ENCODE measurements around the gene NSMF. TPM values are rescaled to one million over a fixed set of nuclear protein-coding genes. Genes with fewer than 3 reads are reported as not detected.

NSMF gene
- total RNA-seq, 1 experiment from 2014 or later, result 36.4 TPM

DNA sequence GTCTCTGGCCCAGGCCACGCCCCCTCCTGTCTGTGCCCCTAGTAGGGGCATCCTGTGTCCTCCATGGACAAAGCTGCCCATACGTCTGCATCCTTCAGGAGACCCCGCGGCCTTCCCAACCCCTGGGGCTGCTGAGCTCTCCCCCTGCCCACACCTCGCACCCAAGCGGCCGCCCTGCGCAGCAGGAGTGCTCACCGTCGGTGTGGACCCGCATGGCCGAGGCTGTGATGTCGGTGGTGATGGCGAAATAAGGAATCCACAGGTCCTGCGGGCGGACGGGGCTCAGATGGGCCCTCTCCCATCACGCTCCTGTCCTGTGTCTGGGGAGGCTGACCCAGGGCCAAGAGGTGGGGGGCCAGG lies 4.8 kb upstream of the NSMF start:
- no peak for DNase-seq
- Histone ChIP-seq H3K4me2 (ENCODE audit: low read depth, low read length, poor library complexity, severe bottlenecking) (no peak overlapping the region), H3K27ac (ENCODE audit: low read length) (no peak overlapping the region), H3K4me1 (ENCODE audit: low read length) (peaks cover 11% of the 10 kb centered on the region), H3K27me3 (ENCODE audit: low read length) (no peaks in the 10 kb centered on the region), H2AFZ (ENCODE audit: low read length) (no peak overlapping the region), H3K9me2 (replicated peaks; ENCODE audit: insufficient read depth, low read length) (no peaks in the 10 kb centered on the region), H3K9me3 (ENCODE audit: low read length) (no peaks in the 10 kb centered on the region), H3K4me3 (ENCODE audit: low read length) (no peak overlapping the region), H4K20me1 (ENCODE audit: insufficient read depth, low read depth, low read length) (no peaks in the 10 kb centered on the region), H3K79me2 (ENCODE audit: low read length) (no peaks in the 10 kb centered on the region), H3K36me3 (ENCODE audit: insufficient read depth, low read length) (no peaks in the 10 kb centered on the region), H3K9ac (ENCODE audit: low read length) (no peak overlapping the region)

DNA sequence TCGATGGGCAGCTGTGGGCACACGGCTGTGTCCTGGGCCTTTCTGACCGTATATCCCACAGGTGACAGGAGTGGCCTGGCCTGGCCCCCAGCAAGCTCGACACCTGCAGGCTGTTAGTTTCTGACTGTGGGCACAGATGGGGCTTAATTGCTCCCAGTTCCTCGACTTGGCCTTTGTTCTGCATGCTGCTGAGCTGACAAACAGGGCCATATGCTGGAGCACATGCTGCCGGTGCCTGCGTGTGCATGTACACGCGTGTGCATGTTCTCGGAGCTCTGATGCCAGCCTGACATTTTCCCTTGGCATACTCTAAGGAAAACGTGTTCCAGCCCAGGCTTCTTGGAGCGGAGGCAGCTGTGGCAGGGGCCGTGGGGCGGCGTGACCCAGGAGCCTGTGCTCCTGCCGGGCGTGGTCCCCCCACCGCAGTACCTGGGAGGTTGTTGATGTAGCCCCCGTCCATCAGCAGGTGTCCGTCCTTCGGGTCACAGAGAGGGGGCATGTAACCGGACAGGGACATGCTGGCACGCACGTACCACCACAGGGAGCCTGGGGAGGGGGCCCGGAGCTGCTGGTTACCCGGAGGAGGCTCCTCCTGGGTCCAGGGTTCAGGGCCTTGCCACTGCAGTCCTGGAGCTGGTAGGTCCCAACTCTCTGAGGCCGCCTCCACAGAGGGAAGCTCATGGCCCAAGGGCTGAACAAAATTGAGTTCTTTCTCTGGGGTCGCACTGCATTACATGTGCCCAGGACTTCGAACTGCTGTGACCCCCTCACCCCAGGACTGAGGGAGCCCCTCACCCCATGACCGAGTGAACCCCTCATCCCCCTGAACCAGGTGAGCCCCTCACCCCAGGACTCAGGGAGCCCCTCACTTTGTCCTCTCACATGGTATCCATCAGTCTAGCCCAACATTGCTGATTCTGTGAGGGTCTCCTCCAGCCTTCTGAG lies 4.1 kb upstream of the NSMF start:
- H3K36me3 ChIP-seq (ENCODE audit: insufficient read depth, low read length), result no peaks in the 10 kb centered on the region
- H2AFZ ChIP-seq (ENCODE audit: low read length), result no peak overlapping the region
- peaks cover 6% of the 10 kb centered on the region for H3K79me2 ChIP-seq (ENCODE audit: low read length)
- H3K9ac ChIP-seq (ENCODE audit: low read length), result no peak overlapping the region
- no peaks in the 10 kb centered on the region for H3K9me3 ChIP-seq (ENCODE audit: low read length)
- H3K27ac ChIP-seq (ENCODE audit: low read length), result no peak overlapping the region
- no peak overlapping the region for H3K4me2 ChIP-seq (ENCODE audit: low read depth, low read length, poor library complexity, severe bottlenecking)
- peaks cover 14% of the 10 kb centered on the region for H3K4me1 ChIP-seq (ENCODE audit: low read length)
- no peaks in the 10 kb centered on the region for H3K9me2 ChIP-seq (replicated peaks; ENCODE audit: insufficient read depth, low read length)
- H3K4me3 ChIP-seq (ENCODE audit: low read length), result no peak overlapping the region
- peaks cover 4% of the 10 kb centered on the region; the same call in 1 of the 2 replicates for H4K20me1 ChIP-seq (ENCODE audit: insufficient read depth, low read depth, low read length)
- no peak for DNase-seq
- H3K27me3 ChIP-seq (ENCODE audit: low read length), result no peaks in the 10 kb centered on the region

DNA sequence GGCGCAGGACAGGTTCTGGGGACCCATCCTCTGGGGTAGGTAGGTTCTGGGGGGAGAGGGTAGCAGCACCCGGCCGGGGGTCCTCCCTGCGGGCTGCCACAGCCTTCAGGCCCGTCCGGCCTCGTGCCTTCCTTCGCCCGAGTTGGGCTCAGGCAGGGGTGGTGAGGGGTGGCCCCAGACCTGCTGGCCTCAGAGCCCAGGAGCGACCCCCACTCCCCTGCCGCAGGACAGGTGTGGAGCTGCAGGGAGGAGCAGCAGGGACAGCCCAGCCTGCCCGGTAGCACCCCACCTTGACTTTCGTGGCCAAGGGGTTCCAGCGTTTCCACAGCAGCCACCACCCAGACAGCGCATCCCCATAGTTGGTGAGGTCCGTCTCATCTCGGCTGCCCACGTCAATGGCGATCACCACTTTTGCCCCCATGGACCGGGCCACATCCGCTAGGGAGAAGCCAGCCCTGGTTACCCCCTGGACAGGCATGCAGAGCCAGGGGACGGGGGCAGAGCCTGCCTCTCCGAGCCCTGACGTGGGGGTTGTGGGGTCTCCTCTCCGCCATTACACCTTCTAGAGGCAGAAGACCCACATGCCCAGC lies 3.4 kb upstream of the NSMF start:
- H3K9ac ChIP-seq (ENCODE audit: low read length), result no peak overlapping the region
- H3K27ac ChIP-seq (ENCODE audit: low read length), result no peak overlapping the region
- peaks cover 14% of the 10 kb centered on the region for H3K79me2 ChIP-seq (ENCODE audit: low read length)
- H2AFZ ChIP-seq (ENCODE audit: low read length), result no peak overlapping the region
- peaks cover 11% of the 10 kb centered on the region; the same call in 1 of the 2 replicates for H4K20me1 ChIP-seq (ENCODE audit: insufficient read depth, low read depth, low read length)
- no peaks in the 10 kb centered on the region for H3K27me3 ChIP-seq (ENCODE audit: low read length)
- H3K4me3 ChIP-seq (ENCODE audit: low read length), result no peak overlapping the region
- H3K4me2 ChIP-seq (ENCODE audit: low read depth, low read length, poor library complexity, severe bottlenecking), result no peak overlapping the region
- H3K4me1 ChIP-seq (ENCODE audit: low read length), result peaks cover 22% of the 10 kb centered on the region
- no peaks in the 10 kb centered on the region for H3K36me3 ChIP-seq (ENCODE audit: insufficient read depth, low read length)
- no peaks in the 10 kb centered on the region for H3K9me3 ChIP-seq (ENCODE audit: low read length)
- DNase-seq, result no peak
- no peaks in the 10 kb centered on the region for H3K9me2 ChIP-seq (replicated peaks; ENCODE audit: insufficient read depth, low read length)

DNA sequence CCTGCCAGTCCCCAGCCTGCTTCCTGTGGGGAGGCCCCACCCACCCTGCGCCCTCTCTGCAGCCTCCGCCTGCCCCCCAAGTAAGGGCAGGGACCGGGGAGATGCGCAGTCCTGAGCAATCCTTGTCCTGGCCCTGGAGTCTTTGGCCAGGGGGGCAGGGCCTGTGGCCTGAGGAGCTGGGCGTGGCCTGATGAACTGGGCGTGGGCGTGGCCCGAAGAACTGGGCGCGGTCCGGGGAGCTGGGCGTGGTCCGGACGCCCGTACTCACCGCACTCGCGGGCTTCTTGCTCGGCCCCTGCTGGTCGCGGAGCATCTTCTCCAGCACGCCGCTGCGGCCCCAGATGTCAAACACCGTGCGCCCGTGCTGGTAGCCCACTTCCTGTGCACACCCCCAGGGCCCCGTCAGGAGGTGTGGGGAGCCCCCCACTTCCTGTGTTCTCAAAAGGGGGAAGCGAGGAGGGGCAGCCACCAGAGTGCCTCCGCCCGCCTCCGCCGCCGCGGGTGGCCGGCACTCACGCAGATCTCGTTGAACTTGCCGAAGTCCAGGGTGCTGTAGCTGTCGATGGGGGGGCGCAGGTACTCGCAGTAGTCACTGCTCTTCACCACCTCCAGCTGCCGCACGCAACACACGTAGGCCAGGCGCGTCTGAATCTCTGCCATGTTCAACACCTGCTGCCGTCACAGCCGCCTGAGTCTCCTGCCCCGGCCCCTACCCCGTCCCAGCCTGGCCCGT lies 2.7 kb upstream of the NSMF start:
- Histone ChIP-seq H3K27ac (ENCODE audit: low read length) (no peak overlapping the region), H4K20me1 (ENCODE audit: insufficient read depth, low read depth, low read length) (peaks cover 12% of the 10 kb centered on the region; the same call in 1 of the 2 replicates), H3K4me2 (ENCODE audit: low read depth, low read length, poor library complexity, severe bottlenecking) (no peak overlapping the region), H3K9me2 (replicated peaks; ENCODE audit: insufficient read depth, low read length) (no peaks in the 10 kb centered on the region), H3K27me3 (ENCODE audit: low read length) (no peaks in the 10 kb centered on the region), H3K9ac (ENCODE audit: low read length) (no peak overlapping the region), H3K4me3 (ENCODE audit: low read length) (no peak overlapping the region), H3K9me3 (ENCODE audit: low read length) (no peaks in the 10 kb centered on the region), H3K36me3 (ENCODE audit: insufficient read depth, low read length) (no peaks in the 10 kb centered on the region), H3K4me1 (ENCODE audit: low read length) (peaks cover 29% of the 10 kb centered on the region), H3K79me2 (ENCODE audit: low read length) (peaks cover 16% of the 10 kb centered on the region), H2AFZ (ENCODE audit: low read length) (no peak overlapping the region)
- DNase-seq, result peak; percentile 61

DNA sequence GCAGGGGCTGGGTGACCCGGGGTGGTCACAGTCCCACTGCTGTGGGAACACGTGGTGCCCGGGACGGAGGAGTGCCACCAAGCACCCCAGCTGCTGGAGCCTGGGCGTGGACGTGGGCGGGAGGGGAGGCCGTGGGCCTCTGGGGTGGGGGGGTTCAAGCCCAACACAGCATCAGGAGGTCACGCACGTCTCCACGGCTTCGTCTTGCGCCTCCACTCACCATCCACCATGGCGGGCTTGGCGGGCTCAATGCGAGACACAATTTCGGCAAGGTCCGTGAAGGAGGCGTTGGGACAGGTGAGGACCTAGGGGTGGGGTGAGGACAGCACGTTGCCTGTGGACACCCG lies 2.2 kb upstream of the NSMF start:
- peaks cover 12% of the 10 kb centered on the region; the same call in 1 of the 2 replicates for H4K20me1 ChIP-seq (ENCODE audit: insufficient read depth, low read depth, low read length)
- no peak overlapping the region for H3K4me2 ChIP-seq (ENCODE audit: low read depth, low read length, poor library complexity, severe bottlenecking)
- H3K4me3 ChIP-seq (ENCODE audit: low read length), result no peak overlapping the region
- H3K9me2 ChIP-seq (replicated peaks; ENCODE audit: insufficient read depth, low read length), result no peaks in the 10 kb centered on the region
- no peak overlapping the region for H3K9ac ChIP-seq (ENCODE audit: low read length)
- peaks cover 16% of the 10 kb centered on the region for H3K79me2 ChIP-seq (ENCODE audit: low read length)
- no peaks in the 10 kb centered on the region for H3K27me3 ChIP-seq (ENCODE audit: low read length)
- no peaks in the 10 kb centered on the region for H3K9me3 ChIP-seq (ENCODE audit: low read length)
- no peak overlapping the region for H3K27ac ChIP-seq (ENCODE audit: low read length)
- no peak for DNase-seq
- H3K4me1 ChIP-seq (ENCODE audit: low read length), result peaks cover 34% of the 10 kb centered on the region
- no peaks in the 10 kb centered on the region for H3K36me3 ChIP-seq (ENCODE audit: insufficient read depth, low read length)
- no peak overlapping the region for H2AFZ ChIP-seq (ENCODE audit: low read length)

DNA sequence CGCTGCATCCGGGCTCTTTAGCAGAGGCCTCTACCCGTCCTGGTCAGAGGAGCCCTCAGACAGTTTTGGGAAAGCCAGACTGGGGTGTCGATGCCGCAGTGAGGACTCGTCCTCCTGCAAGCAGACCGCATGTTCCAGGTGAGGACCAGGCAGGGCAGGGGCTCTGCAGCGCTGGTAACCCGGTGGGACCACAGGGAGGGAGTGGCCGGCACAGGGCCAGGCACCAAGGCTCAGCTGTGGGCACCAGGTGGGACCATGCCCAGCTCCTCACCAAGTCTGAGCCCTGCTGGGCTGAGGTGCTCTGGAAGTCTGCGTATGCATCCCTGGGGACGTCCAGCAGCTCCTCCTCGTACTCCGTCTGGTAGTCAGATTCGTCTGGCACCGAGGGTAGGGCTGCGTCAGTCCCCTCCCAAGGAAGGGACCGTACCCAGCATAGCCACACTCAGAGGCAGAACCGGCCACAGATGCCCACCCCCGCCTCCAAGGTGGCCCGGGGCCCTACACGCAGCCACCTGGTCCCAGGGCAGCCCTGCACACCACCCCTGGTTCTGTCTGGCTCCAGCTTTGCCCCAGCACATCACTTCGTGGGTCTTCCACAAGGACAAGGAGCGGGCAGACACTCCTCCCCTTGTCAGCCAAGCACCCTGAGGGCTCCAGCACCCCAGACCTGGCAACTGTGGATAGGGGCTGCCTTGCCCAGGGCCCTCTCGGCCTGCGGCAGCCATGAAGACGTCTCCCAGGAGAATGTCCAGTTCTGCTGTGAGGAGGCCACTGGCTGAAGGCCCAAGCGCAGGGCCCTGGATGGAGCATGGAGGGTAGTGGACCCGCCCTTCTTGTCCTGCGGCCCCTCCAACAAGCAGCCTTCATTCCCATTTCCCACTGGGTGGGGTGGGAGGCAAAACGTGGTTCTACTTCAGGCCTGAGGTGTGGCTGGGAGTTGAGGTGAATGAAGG lies 1.5 kb upstream of the NSMF start:
- Histone ChIP-seq H3K9me3 (ENCODE audit: low read length) (no peaks in the 10 kb centered on the region), H3K4me2 (ENCODE audit: low read depth, low read length, poor library complexity, severe bottlenecking) (peak overlapping the region; percentile 78), H2AFZ (ENCODE audit: low read length) (no peak overlapping the region), H3K9me2 (replicated peaks; ENCODE audit: insufficient read depth, low read length) (no peaks in the 10 kb centered on the region), H3K4me3 (ENCODE audit: low read length) (no peak overlapping the region; the same call in 1 of the 2 replicates), H3K27ac (ENCODE audit: low read length) (no peak overlapping the region), H3K79me2 (ENCODE audit: low read length) (peaks cover 16% of the 10 kb centered on the region), H3K36me3 (ENCODE audit: insufficient read depth, low read length) (no peaks in the 10 kb centered on the region), H4K20me1 (ENCODE audit: insufficient read depth, low read depth, low read length) (peaks cover 12% of the 10 kb centered on the region; the same call in 1 of the 2 replicates), H3K9ac (ENCODE audit: low read length) (peak overlapping the region; percentile 68), H3K4me1 (ENCODE audit: low read length) (peaks cover 41% of the 10 kb centered on the region), H3K27me3 (ENCODE audit: low read length) (no peaks in the 10 kb centered on the region)
- DNase-seq, result no peak

DNA sequence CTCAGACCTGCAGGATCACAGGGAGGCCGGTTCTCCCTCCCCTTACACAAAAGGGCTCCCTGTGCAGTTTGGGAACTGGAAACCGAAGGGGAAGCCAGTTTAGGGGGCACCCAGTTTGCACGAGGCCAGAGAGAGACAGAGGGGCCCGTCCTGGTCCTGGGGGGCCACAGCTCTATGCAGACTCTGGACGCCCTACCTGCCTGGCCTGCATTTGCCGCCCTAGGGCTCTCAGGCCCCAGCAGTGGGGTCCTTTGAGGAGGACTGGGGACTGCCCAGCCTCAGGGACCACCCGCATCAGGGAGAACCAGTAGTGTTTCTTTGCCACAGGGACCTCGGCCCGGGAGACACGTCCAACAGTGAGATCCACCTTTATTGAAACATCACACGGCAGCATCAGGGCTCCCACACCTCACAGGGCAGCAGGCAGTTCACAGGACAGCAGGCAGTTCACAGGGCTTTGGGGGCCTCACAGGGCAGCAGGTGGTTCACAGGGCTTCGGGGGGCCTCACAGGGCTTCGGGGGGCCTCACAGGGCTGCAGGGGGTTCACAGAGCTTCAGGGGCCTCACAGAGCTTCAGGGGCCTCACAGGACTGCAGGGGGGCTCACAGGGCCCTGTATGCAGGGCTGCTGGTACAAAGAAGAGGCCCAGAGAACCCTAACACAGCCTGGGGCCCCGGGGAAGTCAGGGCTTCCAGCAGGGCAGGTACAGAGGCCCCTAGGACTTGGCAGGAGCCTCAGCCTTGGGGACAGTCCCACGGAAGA lies 648 bp upstream of the NSMF start:
- Histone ChIP-seq H3K9ac (ENCODE audit: low read length) (peak overlapping the region; percentile 68), H3K4me2 (ENCODE audit: low read depth, low read length, poor library complexity, severe bottlenecking) (peak overlapping the region; percentile 78), H3K9me3 (ENCODE audit: low read length) (no peaks in the 10 kb centered on the region), H3K4me1 (ENCODE audit: low read length) (peaks cover 49% of the 10 kb centered on the region), H2AFZ (ENCODE audit: low read length) (peak overlapping the region; percentile 89), H3K27me3 (ENCODE audit: low read length) (no peaks in the 10 kb centered on the region), H3K27ac (ENCODE audit: low read length) (peak overlapping the region; percentile 56), H3K9me2 (replicated peaks; ENCODE audit: insufficient read depth, low read length) (no peaks in the 10 kb centered on the region), H4K20me1 (ENCODE audit: insufficient read depth, low read depth, low read length) (peaks cover 12% of the 10 kb centered on the region; the same call in 1 of the 2 replicates), H3K4me3 (ENCODE audit: low read length) (peak overlapping the region; percentile 68; the same call in 1 of the 2 replicates), H3K79me2 (ENCODE audit: low read length) (peaks cover 16% of the 10 kb centered on the region), H3K36me3 (ENCODE audit: insufficient read depth, low read length) (no peaks in the 10 kb centered on the region)
- DNase-seq, result peak; percentile 55

All from Karpas-422 (cell line).